Esophagus (tissue), 2 donors: Measurements from ENCODE around the gene CSTB. TPM values are rescaled to one million over a fixed set of nuclear protein-coding genes. Genes with fewer than 3 reads are reported as not detected.

ENCODE experiments used
- H3K27ac ChIP-seq, 2 donors: one replicate each; pipeline ENCODE4 v1.5.1; 2013; ENCODE audit warnings: low read depth in 2 of 2, mild to moderate bottlenecking in 2 of 2, inconsistent platforms in 1 of 2, low read length in 1 of 2, moderate library complexity in 1 of 2
- H3K27me3 ChIP-seq, 2 donors: one replicate each; pipeline ENCODE4 v1.6.1; 2013; ENCODE audit warnings: low read length in 2 of 2, control low read depth in 1 of 2, mild to moderate bottlenecking in 1 of 2; ENCODE audit not compliant: insufficient read depth in 2 of 2, control insufficient read depth in 1 of 2
- H3K36me3 ChIP-seq, 2 donors: one replicate each; pipeline ENCODE4 v1.6.1; 2013; ENCODE audit warnings: low read length in 1 of 2; ENCODE audit not compliant: control insufficient read depth in 2 of 2, insufficient read depth in 2 of 2
- H3K4me1 ChIP-seq, 2 donors: one replicate each; pipeline ENCODE4 v1.6.1; 2013; ENCODE audit warnings: low read length in 1 of 2; ENCODE audit not compliant: control insufficient read depth in 2 of 2, insufficient read depth in 2 of 2
- H3K4me3 ChIP-seq, 2 donors: one replicate each; pipeline ENCODE4 v1.5.1; 2013; ENCODE audit warnings: low read length in 2 of 2, mild to moderate bottlenecking in 2 of 2, low read depth in 1 of 2, moderate library complexity in 1 of 2
- H3K9me3 ChIP-seq, 2 donors: one replicate each; pipeline ENCODE4 v1.6.1; 2013; ENCODE audit warnings: mild to moderate bottlenecking in 2 of 2, low read depth in 1 of 2, low read length in 1 of 2, moderate library complexity in 1 of 2; ENCODE audit not compliant: control insufficient read depth in 2 of 2, insufficient read depth in 1 of 2
- WGBS, 2 donors: extraction: QIAGEN DNeasy Blood & Tissue Kit; methylation state at CpG; one replicate each; pipeline ENCODE4 v1.1.7; 2013; 5-methylcytosine and 5-hydroxymethylcytosine counted together
- polyA plus RNA-seq, 2 donors: library from polyadenylated mRNA; stranded (reverse); fragments of 200-250 nt; gene quantifications; one replicate each; pipeline ENCODE4 v1.2.3, GENCODE V29; 2013
- donor health status: healthy with polysubstance abuse.
- donor health status: Bipolar disorder and iron deficiency.

CSTB gene
- polyA plus RNA-seq, 2 donors, result 3,514 to 5,149 TPM

DNA sequence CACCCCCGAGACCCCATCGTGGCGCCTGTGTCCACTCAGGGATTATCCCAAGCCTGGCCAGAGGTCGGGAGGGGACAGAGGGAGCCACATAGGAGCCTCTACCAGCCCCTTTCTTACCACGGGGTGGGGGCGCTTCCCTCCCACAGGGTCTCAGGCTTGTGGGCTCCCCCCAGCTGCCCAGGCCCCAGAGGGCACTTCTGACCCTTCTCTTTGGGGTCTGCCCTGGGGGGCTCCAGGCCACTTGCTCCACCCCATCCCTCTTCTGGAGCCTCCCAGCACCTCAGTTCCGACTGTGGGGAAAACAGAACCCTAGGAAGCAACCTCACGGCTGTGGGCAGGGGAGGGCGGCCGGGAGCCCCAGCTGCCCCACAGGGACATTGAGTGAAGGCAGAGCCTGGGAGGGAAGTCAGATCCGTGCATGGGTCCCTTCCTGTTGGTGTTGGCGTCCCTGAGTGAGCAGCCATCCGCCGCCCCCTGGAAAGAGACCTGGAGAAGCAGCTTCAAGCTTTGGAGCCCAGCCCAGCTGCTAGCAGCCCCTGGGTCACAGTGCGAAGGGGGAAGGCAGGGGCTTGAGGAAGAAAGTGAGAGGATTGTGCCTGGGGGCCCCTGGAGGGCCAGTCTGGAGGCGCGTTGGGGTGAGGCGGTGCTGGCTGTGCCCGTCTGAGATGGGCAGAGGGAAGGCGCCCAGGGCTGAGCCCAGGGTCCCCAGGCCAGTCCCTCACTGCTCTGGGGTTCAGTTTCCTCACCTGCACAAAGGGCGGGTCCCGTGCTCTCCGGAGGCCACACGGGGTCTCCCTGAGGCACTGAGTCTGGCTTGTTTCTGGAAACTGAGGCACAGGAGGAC, 35.4 kb upstream of the CSTB start:
- Histone ChIP-seq H3K4me3 (peak overlapping the region; percentile 30 to 45), H3K27me3 (no peaks in the 10 kb centered on the region), H3K9me3 (no peaks in the 10 kb centered on the region), H3K36me3 (no peaks in the 10 kb centered on the region), H3K27ac (peak overlapping the region; percentile 69 to 93), H3K4me1 (peaks cover 10 to 38% of the 10 kb centered on the region in 2 donors)
- 42 to 55% methylated on average over 24 of the region's 24 CpGs for WGBS, 2 donors

DNA sequence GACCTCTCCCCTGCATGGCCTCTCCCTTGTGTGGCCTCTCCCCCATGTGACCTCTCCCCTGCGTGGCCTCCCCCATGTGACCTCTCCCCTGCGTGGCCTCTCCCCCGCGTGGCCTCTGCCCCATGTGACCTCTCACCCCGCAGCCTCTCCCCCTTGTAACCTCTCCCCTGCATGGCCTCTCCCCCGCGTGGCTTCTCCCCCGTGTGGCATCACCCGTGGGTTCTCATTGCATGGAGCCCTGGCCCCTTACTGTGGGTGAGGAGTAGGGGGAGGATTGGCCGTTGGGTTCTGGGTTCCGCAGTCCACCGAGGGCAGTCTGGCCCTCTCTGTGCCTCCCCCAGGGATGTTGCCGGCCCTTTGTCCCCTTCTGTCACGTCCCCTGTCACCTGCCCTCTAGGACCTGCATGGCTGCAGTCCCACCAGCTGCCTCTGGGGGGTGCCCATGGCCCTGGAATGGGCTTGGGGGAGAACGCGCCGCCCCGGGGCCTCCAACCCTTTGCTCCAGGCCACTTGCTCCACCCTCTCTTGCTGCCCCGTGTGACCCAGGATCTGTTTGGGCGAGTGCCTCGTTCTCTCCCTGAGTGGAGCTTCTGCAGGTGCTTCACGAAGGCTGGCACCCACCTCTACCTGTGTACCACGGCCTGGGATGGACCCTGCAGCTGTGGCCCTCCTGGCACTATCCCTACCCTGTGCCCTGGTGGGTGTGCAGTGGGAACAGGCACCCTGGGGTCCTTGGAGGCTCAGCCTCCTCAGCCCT, 34.6 kb upstream of the CSTB start:
- 10 to 14% methylated on average over 23 of the region's 23 CpGs for WGBS, 2 donors
- H3K9me3 ChIP-seq, result no peaks in the 10 kb centered on the region
- peaks cover 10 to 38% of the 10 kb centered on the region in 2 donors for H3K4me1 ChIP-seq
- H3K27ac ChIP-seq, result peak overlapping the region in 1 of 2 donors; percentile 53
- H3K36me3 ChIP-seq, result peaks cover 0 to 5% of the 10 kb centered on the region in 2 donors
- peak overlapping the region; percentile 30 to 45 for H3K4me3 ChIP-seq
- no peaks in the 10 kb centered on the region for H3K27me3 ChIP-seq

GRCh38 chr21:43809853-43810504, 33.9 kb upstream of the CSTB start:
- H3K4me1 ChIP-seq, result peaks cover 10 to 36% of the 10 kb centered on the region in 2 donors
- peak overlapping the region in 1 of 2 donors; percentile 36 for H3K27ac ChIP-seq
- H3K36me3 ChIP-seq, result peaks cover 0 to 5% of the 10 kb centered on the region in 2 donors
- H3K4me3 ChIP-seq, result no peak overlapping the region
- WGBS, 2 donors, result 44 to 53% methylated on average over 26 of the region's 26 CpGs
- H3K27me3 ChIP-seq, result no peaks in the 10 kb centered on the region
- no peaks in the 10 kb centered on the region for H3K9me3 ChIP-seq

DNA sequence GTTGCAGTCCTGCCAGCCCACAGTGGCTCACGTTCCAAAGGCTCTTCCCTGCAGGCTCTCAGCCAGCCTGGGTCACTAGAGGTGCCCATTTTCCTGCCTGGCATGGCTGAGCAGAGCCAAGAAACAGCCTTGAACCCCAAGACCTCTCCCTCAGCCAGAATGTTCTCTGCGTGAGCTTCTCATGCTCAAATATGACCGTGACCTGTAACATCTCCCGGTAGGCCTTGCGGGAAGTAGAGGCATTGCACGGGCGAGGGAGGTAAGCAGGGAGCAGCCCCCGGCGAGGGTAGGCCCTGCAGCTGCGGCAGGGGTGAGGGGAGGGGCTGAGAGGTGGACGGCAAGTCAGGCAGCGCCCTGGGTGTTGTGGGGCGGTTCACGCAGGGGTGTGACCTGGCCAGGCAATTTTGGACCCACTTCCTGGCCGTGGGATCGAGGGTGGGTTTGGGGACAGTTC, 33.3 kb upstream of the CSTB start:
- H3K4me3 ChIP-seq, result no peak overlapping the region
- H3K9me3 ChIP-seq, result no peaks in the 10 kb centered on the region
- 52 to 58% methylated on average over 16 of the region's 16 CpGs for WGBS, 2 donors
- peaks cover 0 to 9% of the 10 kb centered on the region in 2 donors for H3K36me3 ChIP-seq
- no peaks in the 10 kb centered on the region for H3K27me3 ChIP-seq
- peak overlapping the region in 1 of 2 donors; percentile 34 for H3K27ac ChIP-seq
- H3K4me1 ChIP-seq, result peaks cover 10 to 30% of the 10 kb centered on the region in 2 donors

DNA sequence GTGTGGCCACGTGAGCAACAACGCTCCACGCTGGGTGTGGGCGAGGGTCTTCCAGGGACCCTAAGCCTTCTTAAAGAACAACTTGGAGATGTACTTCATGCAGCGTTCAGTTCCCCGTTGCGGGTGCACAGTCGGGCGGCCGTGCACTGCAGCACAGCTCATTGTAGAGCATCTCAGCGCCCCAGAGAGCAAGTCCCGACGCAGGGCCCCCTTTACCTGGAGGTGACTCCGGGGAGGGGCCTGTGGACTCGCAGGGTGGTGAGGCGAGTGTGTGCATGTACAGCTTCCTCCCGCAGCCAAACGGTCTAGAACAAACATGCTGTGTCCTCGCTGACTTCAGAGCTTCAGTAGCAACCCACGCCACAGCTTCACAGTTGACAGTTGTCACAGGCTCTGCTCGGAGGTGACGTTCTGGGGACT, 32.7 kb upstream of the CSTB start:
- peaks cover 10 to 30% of the 10 kb centered on the region in 2 donors for H3K4me1 ChIP-seq
- H3K36me3 ChIP-seq, result peaks cover 0 to 12% of the 10 kb centered on the region in 2 donors
- WGBS, 2 donors, result 49 to 59% methylated on average over 22 of the region's 22 CpGs
- peak overlapping the region in 1 of 2 donors; percentile 5 for H3K27ac ChIP-seq
- H3K4me3 ChIP-seq, result no peak overlapping the region
- no peaks in the 10 kb centered on the region for H3K27me3 ChIP-seq
- no peaks in the 10 kb centered on the region for H3K9me3 ChIP-seq

- WGBS, 2 donors, result 77 to 80% methylated on average over 18 of the region's 18 CpGs
- peaks cover 0 to 17% of the 10 kb centered on the region in 2 donors for H3K36me3 ChIP-seq
- no peaks in the 10 kb centered on the region for H3K27me3 ChIP-seq
- H3K27ac ChIP-seq, result no peak overlapping the region
- no peak overlapping the region for H3K4me3 ChIP-seq
- no peaks in the 10 kb centered on the region for H3K9me3 ChIP-seq
- peaks cover 10 to 26% of the 10 kb centered on the region in 2 donors for H3K4me1 ChIP-seq
Measured at GRCh38 chr21:43808367-43808766, 32.3 kb upstream of the CSTB start.

DNA sequence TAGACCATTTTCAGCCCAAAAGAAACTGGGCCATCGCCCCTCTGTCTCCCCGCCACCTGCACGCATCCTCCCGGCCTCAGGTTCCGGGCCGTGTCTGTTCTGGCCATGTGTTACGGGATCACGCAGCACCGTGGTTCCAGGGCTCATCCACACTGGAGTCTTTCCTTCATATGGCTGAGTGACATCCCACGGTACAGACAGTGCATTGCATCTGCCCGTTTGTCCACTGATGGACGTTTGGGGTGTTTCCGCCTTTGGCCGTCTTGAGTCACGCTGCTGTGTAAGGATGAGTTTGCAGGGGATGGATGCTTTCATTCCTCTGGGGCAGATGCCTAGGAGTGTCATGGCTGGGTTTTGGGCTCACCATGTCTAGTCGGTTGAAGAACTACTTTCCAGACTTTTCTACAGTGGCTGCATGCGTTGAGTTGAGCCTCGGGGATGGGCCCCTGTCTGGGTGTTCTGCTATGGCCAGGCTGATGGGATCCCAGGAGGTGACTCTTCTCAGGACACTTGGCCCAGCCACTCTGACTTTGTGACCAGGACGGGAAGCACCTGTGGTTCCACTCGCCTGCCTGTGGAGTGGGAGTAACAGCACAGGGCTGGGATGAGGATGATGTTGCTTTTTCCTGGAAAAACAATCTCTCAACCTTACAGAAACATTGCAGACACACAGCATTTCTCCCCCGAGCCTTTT, 30.1 kb upstream of the CSTB start:
- no peak overlapping the region for H3K4me3 ChIP-seq
- H3K9me3 ChIP-seq, result no peaks in the 10 kb centered on the region
- H3K4me1 ChIP-seq, result peaks cover 7 to 16% of the 10 kb centered on the region in 2 donors
- peaks cover 4 to 38% of the 10 kb centered on the region in 2 donors for H3K36me3 ChIP-seq
- no peaks in the 10 kb centered on the region for H3K27me3 ChIP-seq
- H3K27ac ChIP-seq, result no peak overlapping the region
- WGBS, 2 donors, result 86 to 88% methylated on average over 21 of the region's 21 CpGs

DNA sequence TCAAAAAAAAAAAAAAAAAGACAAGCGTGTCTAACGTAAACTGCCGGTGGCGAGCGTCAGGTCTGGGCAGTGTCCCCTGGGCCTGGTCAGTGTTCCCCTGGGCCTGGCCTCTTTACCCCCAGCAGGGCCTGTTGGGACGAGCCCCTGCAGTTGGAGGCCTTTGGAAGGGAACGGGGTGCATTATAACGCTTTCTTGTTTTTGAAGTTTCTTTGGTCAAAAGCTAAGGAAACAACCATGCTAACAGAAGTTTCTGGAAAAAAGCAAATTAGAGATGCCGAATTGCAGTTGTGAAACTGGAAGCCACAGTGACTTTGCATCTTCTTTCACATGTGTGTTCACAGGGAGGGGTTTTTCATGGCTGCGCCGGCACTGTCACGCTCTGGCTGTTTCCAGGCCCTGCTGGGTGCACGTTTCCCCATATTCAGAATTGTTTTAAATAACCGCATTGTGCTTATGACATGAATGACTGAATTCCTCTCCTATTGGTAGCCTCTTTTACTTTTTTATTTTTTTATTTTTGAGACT, 29.2 kb upstream of the CSTB start:
- H3K27ac ChIP-seq, result no peak overlapping the region
- peaks cover 2 to 9% of the 10 kb centered on the region in 2 donors for H3K4me1 ChIP-seq
- no peaks in the 10 kb centered on the region for H3K9me3 ChIP-seq
- WGBS, 2 donors, result 75 to 86% methylated on average over 14 of the region's 14 CpGs
- H3K36me3 ChIP-seq, result peaks cover 4 to 46% of the 10 kb centered on the region in 2 donors
- no peaks in the 10 kb centered on the region for H3K27me3 ChIP-seq
- no peak overlapping the region for H3K4me3 ChIP-seq
